ENCODE results near the gene PLCG2.
A peak's percentile ranks its signal among the peaks of the same experiment; 100 is the strongest.
"Not testable (repeated sequence)": the region's sequence is repeated elsewhere in the genome, so short reads cannot be mapped to it uniquely, and the experiment has no call there.

Gene PLCG2

GRCh38 chr16:81975637-81976036 lies 196.5 kb downstream of the PLCG2 start:
- DNase-seq (ENCODE audit: extremely low spot score) = no peak
- TF ChIP-seq HDGF (IDR thresholded peaks at IDR 0.05; ENCODE audit: borderline replicate concordance) (no peak), L3MBTL2 (conservative IDR thresholded peaks at IDR 0.05) (no peak), FOXA1 (IDR thresholded peaks at IDR 0.05) (no peak), TARDBP (IDR thresholded peaks at IDR 0.05) (no peak), LEF1 (IDR thresholded peaks at IDR 0.05; ENCODE audit: borderline replicate concordance) (no peak), SP1 (IDR thresholded peaks at IDR 0.05) (no peak), ARNT (IDR thresholded peaks at IDR 0.05) (no peak), FOXK2 (IDR thresholded peaks at IDR 0.05) (no peak), PKNOX1 (IDR thresholded peaks at IDR 0.05) (no peak), FOXM1 (IDR thresholded peaks at IDR 0.05; ENCODE audit: borderline replicate concordance) (no peak), SUZ12 (IDR thresholded peaks at IDR 0.05) (no peak), CTBP1 (IDR thresholded peaks at IDR 0.05; ENCODE audit: borderline replicate concordance) (no peak), NFRKB (IDR thresholded peaks at IDR 0.05) (no peak), ELF4 (IDR thresholded peaks at IDR 0.05) (no peak), BHLHE40 (IDR thresholded peaks at IDR 0.05; ENCODE audit: borderline replicate concordance) (no peak)
- POLR2A ChIA-PET = no interaction called here
- CTCF ChIA-PET = no interaction called here

GRCh38 chr16:81977335-81977942 lies 198.3 kb downstream of the PLCG2 start:
- CTCF ChIA-PET; POLR2A ChIA-PET; DNase-seq (ENCODE audit: extremely low spot score): not testable (repeated sequence)

GRCh38 chr16:81987121-81987520 lies 208.0 kb downstream of the PLCG2 start:
- TF ChIP-seq BHLHE40 (IDR thresholded peaks at IDR 0.05; ENCODE audit: borderline replicate concordance) = no peak
- TF ChIP-seq TARDBP (IDR thresholded peaks at IDR 0.05) = no peak
- no peak for TF ChIP-seq HDGF (IDR thresholded peaks at IDR 0.05; ENCODE audit: borderline replicate concordance)
- TF ChIP-seq LEF1 (IDR thresholded peaks at IDR 0.05; ENCODE audit: borderline replicate concordance) = no peak
- no peak for TF ChIP-seq PKNOX1 (IDR thresholded peaks at IDR 0.05)
- POLR2A ChIA-PET = no interaction called here
- no peak for DNase-seq (ENCODE audit: extremely low spot score)
- CTCF ChIA-PET = interaction anchor here (1.2 kb wide), 1 partner anchor 10 kb away, joined by 6 read pairs; no protein-coding TSS in a partner anchor

GRCh38 chr16:81987706-81988105 lies 208.6 kb downstream of the PLCG2 start:
- DNase-seq (ENCODE audit: extremely low spot score) = no peak
- ChIA-PET POLR2A (no interaction called here), CTCF (interaction anchor here (1.2 kb wide), 1 partner anchor 10 kb away, joined by 6 read pairs; no protein-coding TSS in a partner anchor)
- no peak for TF ChIP-seq ARNT (IDR thresholded peaks at IDR 0.05)
- TF ChIP-seq PKNOX1 (IDR thresholded peaks at IDR 0.05) = no peak
- TF ChIP-seq TARDBP (IDR thresholded peaks at IDR 0.05) = no peak
- no peak for TF ChIP-seq HDGF (IDR thresholded peaks at IDR 0.05; ENCODE audit: borderline replicate concordance)
- TF ChIP-seq LEF1 (IDR thresholded peaks at IDR 0.05; ENCODE audit: borderline replicate concordance) = no peak
- TF ChIP-seq ZNF384 (IDR thresholded peaks at IDR 0.05) = no peak
- TF ChIP-seq FOXA1 (IDR thresholded peaks at IDR 0.05) = no peak
- TF ChIP-seq SP1 (IDR thresholded peaks at IDR 0.05) = no peak
- no peak for TF ChIP-seq SUZ12 (IDR thresholded peaks at IDR 0.05)
- no peak for TF ChIP-seq CTBP1 (IDR thresholded peaks at IDR 0.05; ENCODE audit: borderline replicate concordance)
- TF ChIP-seq L3MBTL2 (conservative IDR thresholded peaks at IDR 0.05) = no peak
- no peak for TF ChIP-seq NFRKB (IDR thresholded peaks at IDR 0.05)
- TF ChIP-seq FOXM1 (IDR thresholded peaks at IDR 0.05; ENCODE audit: borderline replicate concordance) = no peak
- no peak for TF ChIP-seq ELF4 (IDR thresholded peaks at IDR 0.05)
- no peak for TF ChIP-seq BHLHE40 (IDR thresholded peaks at IDR 0.05; ENCODE audit: borderline replicate concordance)
- TF ChIP-seq FOXK2 (IDR thresholded peaks at IDR 0.05) = no peak

- POLR2A ChIA-PET = no interaction called here
- no peak for TF ChIP-seq ZNF384 (IDR thresholded peaks at IDR 0.05)
- no peak for TF ChIP-seq SP1 (IDR thresholded peaks at IDR 0.05)
- no peak for TF ChIP-seq HDGF (IDR thresholded peaks at IDR 0.05; ENCODE audit: borderline replicate concordance)
- DNase-seq (ENCODE audit: extremely low spot score) = no peak
- CTCF ChIA-PET = no interaction called here
These were observed 213.8 kb downstream of the PLCG2 start for GRCh38 chr16:81992859-81993258.

- ChIA-PET POLR2A (no interaction called here), CTCF (no interaction called here)
- peak; percentile 17 for DNase-seq (ENCODE audit: extremely low spot score)
- TF ChIP-seq SUZ12 (IDR thresholded peaks at IDR 0.05) = no peak
- no peak for TF ChIP-seq ELF4 (IDR thresholded peaks at IDR 0.05)
- TF ChIP-seq HDGF (IDR thresholded peaks at IDR 0.05; ENCODE audit: borderline replicate concordance) = no peak
- no peak for TF ChIP-seq L3MBTL2 (conservative IDR thresholded peaks at IDR 0.05)
- TF ChIP-seq PKNOX1 (IDR thresholded peaks at IDR 0.05) = no peak
- no peak for TF ChIP-seq SP1 (IDR thresholded peaks at IDR 0.05)
- no peak for TF ChIP-seq NFRKB (IDR thresholded peaks at IDR 0.05)
- TF ChIP-seq ARNT (IDR thresholded peaks at IDR 0.05) = no peak
- no peak for TF ChIP-seq FOXM1 (IDR thresholded peaks at IDR 0.05; ENCODE audit: borderline replicate concordance)
- TF ChIP-seq TARDBP (IDR thresholded peaks at IDR 0.05) = no peak
- no peak for TF ChIP-seq FOXA1 (IDR thresholded peaks at IDR 0.05)
- TF ChIP-seq BHLHE40 (IDR thresholded peaks at IDR 0.05; ENCODE audit: borderline replicate concordance) = no peak
These were observed 215.4 kb downstream of the PLCG2 start for GRCh38 chr16:81994485-81994884.
